ENCODE data around the gene HYDIN. TPM values are rescaled to one million over a fixed set of nuclear protein-coding genes. Genes with fewer than 3 reads are reported as not detected.
A peak's percentile ranks its signal among the peaks of the same experiment; 100 is the strongest.
"Not testable (repeated sequence)": the region's sequence is repeated elsewhere in the genome, so short reads cannot be mapped to it uniquely, and the experiment has no call there.

The HYDIN gene
- total RNA-seq, 2 experiments from 2014 or later, result not detected

- H3K4me3 ChIP-seq (ENCODE audit: low read depth, low read length, poor library complexity, severe bottlenecking); CTCF ChIA-PET (ENCODE audit: unreplicated experiment); H3K79me2 ChIP-seq (ENCODE audit: insufficient read depth, low read depth, low read length); H4K20me1 ChIP-seq (ENCODE audit: insufficient read depth, low read length); intact Hi-C loops (cut with micrococcal nuclease; ENCODE audit: unreplicated experiment); H3K9me2 ChIP-seq (ENCODE audit: insufficient read depth, low read length); BruUV-seq (replicated peaks); H3K27ac ChIP-seq (ENCODE audit: low read depth, low read length, poor library complexity, severe bottlenecking); DNase-seq (ENCODE audit: low spot score); POLR2A ChIA-PET; H3K9me3 ChIP-seq (ENCODE audit: low read length); H2AFZ ChIP-seq (ENCODE audit: low read length); H3K4me2 ChIP-seq (ENCODE audit: low read length); H3K36me3 ChIP-seq (ENCODE audit: insufficient read depth, low read length); H3K4me1 ChIP-seq (ENCODE audit: insufficient read depth, low read length, poor library complexity, severe bottlenecking): not testable (repeated sequence)
These were observed 220.9 kb downstream of the HYDIN start for GRCh38 chr16:71009440-71010223.

DNA sequence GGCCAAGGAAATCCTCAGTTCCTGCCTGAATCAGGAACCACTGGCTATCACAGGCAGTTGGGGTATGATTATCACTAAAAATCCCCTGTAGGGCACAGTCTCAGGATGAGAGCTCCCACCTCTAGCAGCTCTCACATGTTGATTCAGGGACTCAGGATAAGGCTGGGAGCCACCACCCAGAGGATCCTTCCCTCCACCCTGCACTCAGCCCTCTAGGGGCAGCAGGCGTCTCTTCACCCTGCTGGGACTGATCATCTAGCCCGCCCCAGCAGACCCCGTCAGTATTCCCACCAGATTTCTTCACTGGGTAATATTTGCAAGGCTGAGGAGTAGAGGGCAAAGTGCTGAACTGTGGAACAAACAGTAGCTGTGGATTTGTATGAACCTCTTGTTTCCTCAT, 224.0 kb downstream of the HYDIN start:
- H3K9me3 ChIP-seq (ENCODE audit: low read length); H3K4me1 ChIP-seq (ENCODE audit: insufficient read depth, low read length, poor library complexity, severe bottlenecking); H3K4me2 ChIP-seq (ENCODE audit: low read length); H2AFZ ChIP-seq (ENCODE audit: low read length); POLR2A ChIA-PET; CTCF ChIA-PET (ENCODE audit: unreplicated experiment); H3K4me3 ChIP-seq (ENCODE audit: low read depth, low read length, poor library complexity, severe bottlenecking); H3K9me2 ChIP-seq (ENCODE audit: insufficient read depth, low read length); H3K27ac ChIP-seq (ENCODE audit: low read depth, low read length, poor library complexity, severe bottlenecking); BruUV-seq (replicated peaks); H3K79me2 ChIP-seq (ENCODE audit: insufficient read depth, low read depth, low read length); intact Hi-C loops (cut with micrococcal nuclease; ENCODE audit: unreplicated experiment); DNase-seq (ENCODE audit: low spot score); H3K36me3 ChIP-seq (ENCODE audit: insufficient read depth, low read length); H4K20me1 ChIP-seq (ENCODE audit: insufficient read depth, low read length): not testable (repeated sequence)

GRCh38 chr16:70999735-71000134, 230.8 kb downstream of the HYDIN start:
- H3K36me3 ChIP-seq (ENCODE audit: insufficient read depth, low read length); H3K4me2 ChIP-seq (ENCODE audit: low read length); H3K79me2 ChIP-seq (ENCODE audit: insufficient read depth, low read depth, low read length); CTCF ChIA-PET (ENCODE audit: unreplicated experiment); POLR2A ChIA-PET; H3K27ac ChIP-seq (ENCODE audit: low read depth, low read length, poor library complexity, severe bottlenecking); intact Hi-C loops (cut with micrococcal nuclease; ENCODE audit: unreplicated experiment); H3K4me3 ChIP-seq (ENCODE audit: low read depth, low read length, poor library complexity, severe bottlenecking); H3K9me3 ChIP-seq (ENCODE audit: low read length); H3K9me2 ChIP-seq (ENCODE audit: insufficient read depth, low read length); H2AFZ ChIP-seq (ENCODE audit: low read length); H3K4me1 ChIP-seq (ENCODE audit: insufficient read depth, low read length, poor library complexity, severe bottlenecking); BruUV-seq (replicated peaks); H4K20me1 ChIP-seq (ENCODE audit: insufficient read depth, low read length): not testable (repeated sequence)
- DNase-seq (ENCODE audit: low spot score), result peak; percentile 1

GRCh38 chr16:70995799-70996198, 234.7 kb downstream of the HYDIN start:
- H2AFZ ChIP-seq (ENCODE audit: low read length); H3K4me1 ChIP-seq (ENCODE audit: insufficient read depth, low read length, poor library complexity, severe bottlenecking); H4K20me1 ChIP-seq (ENCODE audit: insufficient read depth, low read length); BruUV-seq (replicated peaks); H3K36me3 ChIP-seq (ENCODE audit: insufficient read depth, low read length); intact Hi-C loops (cut with micrococcal nuclease; ENCODE audit: unreplicated experiment); H3K27ac ChIP-seq (ENCODE audit: low read depth, low read length, poor library complexity, severe bottlenecking); H3K79me2 ChIP-seq (ENCODE audit: insufficient read depth, low read depth, low read length); H3K9me2 ChIP-seq (ENCODE audit: insufficient read depth, low read length); DNase-seq (ENCODE audit: low spot score); H3K4me2 ChIP-seq (ENCODE audit: low read length); H3K9me3 ChIP-seq (ENCODE audit: low read length); CTCF ChIA-PET (ENCODE audit: unreplicated experiment); POLR2A ChIA-PET; H3K4me3 ChIP-seq (ENCODE audit: low read depth, low read length, poor library complexity, severe bottlenecking): not testable (repeated sequence)

DNA sequence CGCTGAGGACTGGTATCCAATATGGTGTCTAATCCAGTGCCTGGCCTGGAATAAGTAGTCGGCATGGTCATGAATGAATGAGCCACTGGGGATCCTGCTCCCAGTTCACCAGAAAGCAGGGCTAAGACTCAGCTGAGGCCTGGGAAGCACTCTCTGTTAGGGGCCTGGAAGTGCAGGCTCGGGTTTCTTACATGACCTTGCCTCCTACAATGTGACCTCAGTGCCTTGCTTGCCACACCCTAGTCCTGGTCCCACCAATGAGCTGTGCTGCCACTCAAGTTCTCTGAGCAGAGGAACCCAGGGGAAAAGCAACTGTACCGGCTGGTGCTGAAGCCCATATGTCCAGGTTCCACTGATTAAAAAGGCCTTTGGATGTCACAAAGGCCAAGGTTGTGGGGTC, 238.0 kb downstream of the HYDIN start:
- BruUV-seq (replicated peaks); H3K27ac ChIP-seq (ENCODE audit: low read depth, low read length, poor library complexity, severe bottlenecking); H3K9me3 ChIP-seq (ENCODE audit: low read length); H3K4me2 ChIP-seq (ENCODE audit: low read length); H3K4me3 ChIP-seq (ENCODE audit: low read depth, low read length, poor library complexity, severe bottlenecking); intact Hi-C loops (cut with micrococcal nuclease; ENCODE audit: unreplicated experiment); H4K20me1 ChIP-seq (ENCODE audit: insufficient read depth, low read length); H3K9me2 ChIP-seq (ENCODE audit: insufficient read depth, low read length); H3K36me3 ChIP-seq (ENCODE audit: insufficient read depth, low read length); H3K4me1 ChIP-seq (ENCODE audit: insufficient read depth, low read length, poor library complexity, severe bottlenecking); H3K79me2 ChIP-seq (ENCODE audit: insufficient read depth, low read depth, low read length); CTCF ChIA-PET (ENCODE audit: unreplicated experiment); H2AFZ ChIP-seq (ENCODE audit: low read length); DNase-seq (ENCODE audit: low spot score); POLR2A ChIA-PET: not testable (repeated sequence)

GRCh38 chr16:70987019-70987715, 243.4 kb downstream of the HYDIN start:
- CTCF ChIA-PET (ENCODE audit: unreplicated experiment); H3K27ac ChIP-seq (ENCODE audit: low read depth, low read length, poor library complexity, severe bottlenecking); H3K9me3 ChIP-seq (ENCODE audit: low read length); POLR2A ChIA-PET; H3K79me2 ChIP-seq (ENCODE audit: insufficient read depth, low read depth, low read length); H3K4me2 ChIP-seq (ENCODE audit: low read length); H4K20me1 ChIP-seq (ENCODE audit: insufficient read depth, low read length); H3K4me1 ChIP-seq (ENCODE audit: insufficient read depth, low read length, poor library complexity, severe bottlenecking); intact Hi-C loops (cut with micrococcal nuclease; ENCODE audit: unreplicated experiment); BruUV-seq (replicated peaks); DNase-seq (ENCODE audit: low spot score); H3K4me3 ChIP-seq (ENCODE audit: low read depth, low read length, poor library complexity, severe bottlenecking); H3K36me3 ChIP-seq (ENCODE audit: insufficient read depth, low read length); H2AFZ ChIP-seq (ENCODE audit: low read length); H3K9me2 ChIP-seq (ENCODE audit: insufficient read depth, low read length): not testable (repeated sequence)
